HG03571 (cell line): ENCODE data around the gene LIF.

Source experiments
- ATAC-seq: cut with Tn5 transposase; IDR thresholded peaks from one replicate; pipeline ENCODE4 v1.9.1; 2021; ENCODE audit not compliant: unreplicated experiment

The LIF gene

DNA sequence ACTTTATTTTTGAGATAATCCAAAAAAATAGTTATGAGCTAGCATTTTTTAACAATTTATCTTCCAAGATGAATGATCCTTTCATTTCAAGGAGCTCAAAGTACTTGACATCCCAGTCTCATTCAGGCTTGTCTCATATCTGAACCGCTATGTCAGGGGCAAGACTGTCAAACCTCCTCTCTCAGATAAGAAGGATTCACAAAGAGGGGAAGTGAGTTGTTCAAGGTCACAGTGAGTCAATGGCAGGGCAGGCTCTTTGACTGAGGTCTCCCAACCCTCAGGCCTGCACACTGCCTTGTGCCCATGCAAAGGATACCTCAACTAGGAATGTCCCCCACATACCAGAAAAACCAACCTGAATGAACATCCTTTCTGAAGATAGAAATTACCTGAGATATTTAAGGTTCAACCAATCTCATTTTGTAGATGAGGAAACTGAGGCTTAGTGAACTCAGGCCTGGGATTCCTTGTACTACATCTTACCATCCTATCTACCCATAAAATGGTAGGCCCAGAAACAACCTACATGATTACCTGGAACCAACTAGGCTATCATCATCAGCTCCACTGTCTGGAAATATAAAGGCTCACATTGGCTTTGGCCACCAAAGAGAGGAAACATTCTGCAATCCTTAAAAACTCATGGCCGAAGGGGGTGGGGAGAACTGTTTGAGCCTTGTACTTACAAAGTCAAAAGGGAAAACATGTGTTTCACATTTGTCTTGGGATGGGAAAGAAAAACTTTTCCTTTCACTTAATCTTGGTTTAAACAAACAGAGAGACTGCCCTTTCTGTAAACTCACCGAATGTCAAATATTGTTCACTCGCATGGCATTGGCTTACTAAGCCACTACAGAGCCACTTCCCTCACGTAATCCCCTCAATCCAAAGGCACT is 51.1 kb downstream of the LIF start:
- ATAC-seq, result no peak

GRCh38 chr22:30193031-30193775 is 53.4 kb downstream of the LIF start:
- no peak for ATAC-seq

DNA sequence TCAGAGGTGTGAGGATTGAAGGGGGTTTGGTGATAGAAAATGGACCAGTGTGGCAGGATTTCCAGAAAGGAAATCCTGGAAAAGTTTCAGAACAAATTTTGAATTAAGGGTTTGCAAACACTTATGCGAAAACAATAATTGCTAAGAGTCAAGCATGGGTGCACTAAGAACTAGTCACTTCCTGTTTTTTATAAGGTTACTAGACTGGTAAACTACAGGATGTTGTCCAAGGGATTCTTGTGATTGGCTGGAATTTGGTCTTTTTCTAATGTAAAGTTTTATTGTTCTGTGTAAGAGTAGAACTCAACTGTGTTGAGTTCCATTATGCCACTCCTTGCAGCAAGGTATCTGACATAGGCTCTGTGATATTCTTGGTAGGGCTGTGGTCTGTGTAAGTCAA is 54.1 kb downstream of the LIF start:
- ATAC-seq, result no peak

GRCh38 chr22:30191040-30191701 is 55.4 kb downstream of the LIF start:
- ATAC-seq, result no peak

- no peak for ATAC-seq
These were observed 56.0 kb downstream of the LIF start for GRCh38 chr22:30190574-30190973.
